Caco-2 (cell line): ENCODE measurements around the gene KIAA1958. TPM values are rescaled to one million over a fixed set of nuclear protein-coding genes. Genes with fewer than 3 reads are reported as not detected.

Experiments
- BruUV-seq: library from RNA; stranded (reverse); fragments of 400-500 nt; replicated peaks from 2 replicates; lab custom pipeline; 2021; lab: Mats Ljungman, UMichigan
- CTCF ChIA-PET: fragments of 300-600 bp; sonication (Branson Sonifier 250); formaldehyde crosslinking; loops from one replicate; lab custom pipeline; 2022; ENCODE audit warnings: antibody characterized with exemption; lab: Charles Lee
- POLR2A ChIA-PET: fragments of 300-600 bp; sonication (Branson Sonifier 250); formaldehyde crosslinking; loops from one replicate; lab custom pipeline; 2022; ENCODE audit warnings: antibody characterized with exemption; lab: Charles Lee
- DNase-seq, 2 experiments: peaks; one replicate each; pipeline versions ENCODE4 v3.0.0 to v3.0.0-alpha.2; 2020 to 2022
- H3K27me3 ChIP-seq: replicated peaks from 2 replicates; pipeline ENCODE4 v1.6.0; 2011; ENCODE audit warnings: low read length; ENCODE audit not compliant: control insufficient read depth, insufficient read depth
- H3K36me3 ChIP-seq: 2 replicates; pipeline ENCODE4 v1.5.1; 2011; ENCODE audit warnings: low read length; ENCODE audit not compliant: control insufficient read depth, insufficient read depth
- H3K4me1 ChIP-seq: fragments of 250-450 bp; sonication (Bioruptor Pico); 2 replicates; pipeline ENCODE4 v1.5.1; 2020; ENCODE audit warnings: mild to moderate bottlenecking
- H3K4me3 ChIP-seq: 2 replicates; pipeline ENCODE4 v1.5.1; 2011; ENCODE audit warnings: low read depth, mild to moderate bottlenecking, control low read depth, low read length
- H3K9me3 ChIP-seq: fragments of 250-450 bp; sonication (Bioruptor Pico); 2 replicates; pipeline ENCODE4 v1.5.1; 2020; ENCODE audit warnings: mild to moderate bottlenecking, moderate library complexity
- H3K27ac Mint-ChIP-seq: one replicate; pipeline ENCODE4 v1.8.0; 2022; ENCODE audit warnings: mixed read lengths; ENCODE audit not compliant: unreplicated experiment
- H3K27me3 Mint-ChIP-seq: one replicate; pipeline ENCODE4 v1.8.0; 2022; ENCODE audit warnings: mixed read lengths; ENCODE audit not compliant: insufficient read depth, unreplicated experiment
- H3K36me3 Mint-ChIP-seq: one replicate; pipeline ENCODE4 v1.8.0; 2022; ENCODE audit warnings: mild to moderate bottlenecking, mixed read lengths; ENCODE audit not compliant: insufficient read depth, unreplicated experiment
- H3K4me1 Mint-ChIP-seq: one replicate; pipeline ENCODE4 v1.8.0; 2022; ENCODE audit warnings: low read depth, mixed read lengths; ENCODE audit not compliant: unreplicated experiment
- H3K4me3 Mint-ChIP-seq: one replicate; pipeline ENCODE4 v1.8.0; 2022; ENCODE audit warnings: mild to moderate bottlenecking, moderate library complexity, mixed read lengths; ENCODE audit not compliant: unreplicated experiment
- H3K9me3 Mint-ChIP-seq: one replicate; pipeline ENCODE4 v1.8.0; 2022; ENCODE audit warnings: mixed read lengths; ENCODE audit not compliant: unreplicated experiment
- intact Hi-C: fragments of 100-400 bp; cut with micrococcal nuclease; formaldehyde crosslinking; loops from one replicate; pipeline ENCODE4 v1.10.0; 2022; ENCODE audit not compliant: unreplicated experiment
- total RNA-seq: library from RNA; stranded (reverse); gene quantifications from 2 replicates; pipeline ENCODE4 v1.2.3, GENCODE V29; 2022
- TF ChIP-seq, protein P1 (sequence below), 2 experiments: fragments of 200-600 bp in 1 of 2; IDR thresholded peaks; 1 replicate in 1 of 2; 2 replicates in 1 of 2; pipeline versions ENCODE4 v1.5.1 to v1.8.0; 2011 to 2022; ENCODE audit warnings: antibody characterized with exemption in 1 of 2, control low read depth in 1 of 2, inconsistent platforms in 1 of 2, low read depth in 1 of 2, low read length in 1 of 2, mild to moderate bottlenecking in 1 of 2, moderate library complexity in 1 of 2; ENCODE audit not compliant: insufficient read depth in 1 of 2, severe bottlenecking in 1 of 2, unreplicated experiment in 1 of 2

KIAA1958 gene
- total RNA-seq, 1 experiment from 2014 or later, result 20.0 TPM

GRCh38 chr9:112520656-112521055, 34.0 kb downstream of the KIAA1958 start:
- H3K36me3 Mint-ChIP-seq, result no peaks in the 10 kb centered on the region
- H3K9me3 Mint-ChIP-seq, result peaks cover 3% of the 10 kb centered on the region
- Histone ChIP-seq H3K27me3 (no peaks in the 10 kb centered on the region), H3K4me3 (no peak overlapping the region), H3K36me3 (no peaks in the 10 kb centered on the region), H3K9me3 (no peaks in the 10 kb centered on the region), H3K4me1 (no peaks in the 10 kb centered on the region)
- BruUV-seq, result no TSS peak
- CTCF ChIA-PET, result no interaction called here
- POLR2A ChIA-PET, result no interaction called here
- TF ChIP-seq, protein P1, sequence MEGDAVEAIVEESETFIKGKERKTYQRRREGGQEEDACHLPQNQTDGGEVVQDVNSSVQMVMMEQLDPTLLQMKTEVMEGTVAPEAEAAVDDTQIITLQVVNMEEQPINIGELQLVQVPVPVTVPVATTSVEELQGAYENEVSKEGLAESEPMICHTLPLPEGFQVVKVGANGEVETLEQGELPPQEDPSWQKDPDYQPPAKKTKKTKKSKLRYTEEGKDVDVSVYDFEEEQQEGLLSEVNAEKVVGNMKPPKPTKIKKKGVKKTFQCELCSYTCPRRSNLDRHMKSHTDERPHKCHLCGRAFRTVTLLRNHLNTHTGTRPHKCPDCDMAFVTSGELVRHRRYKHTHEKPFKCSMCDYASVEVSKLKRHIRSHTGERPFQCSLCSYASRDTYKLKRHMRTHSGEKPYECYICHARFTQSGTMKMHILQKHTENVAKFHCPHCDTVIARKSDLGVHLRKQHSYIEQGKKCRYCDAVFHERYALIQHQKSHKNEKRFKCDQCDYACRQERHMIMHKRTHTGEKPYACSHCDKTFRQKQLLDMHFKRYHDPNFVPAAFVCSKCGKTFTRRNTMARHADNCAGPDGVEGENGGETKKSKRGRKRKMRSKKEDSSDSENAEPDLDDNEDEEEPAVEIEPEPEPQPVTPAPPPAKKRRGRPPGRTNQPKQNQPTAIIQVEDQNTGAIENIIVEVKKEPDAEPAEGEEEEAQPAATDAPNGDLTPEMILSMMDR (IDR thresholded peaks at IDR 0.05; ENCODE audit: insufficient read depth in 1 of 2, low read depth in 1 of 2, low read length in 1 of 2, severe bottlenecking in 1 of 2, unreplicated experiment in 1 of 2), result no peak
- H3K4me1 Mint-ChIP-seq, result no peaks in the 10 kb centered on the region
- no peak overlapping the region for H3K27ac Mint-ChIP-seq
- intact Hi-C loops, result no loop called here
- no peaks in the 10 kb centered on the region for H3K27me3 Mint-ChIP-seq
- no peak overlapping the region for H3K4me3 Mint-ChIP-seq
- DNase-seq, result no peak

- DNase-seq, result no peak
- intact Hi-C loops, result no loop called here
- H3K27me3 Mint-ChIP-seq, result no peaks in the 10 kb centered on the region
- Histone ChIP-seq H3K4me1 (peaks cover 7% of the 10 kb centered on the region), H3K4me3 (no peak overlapping the region), H3K9me3 (no peaks in the 10 kb centered on the region), H3K36me3 (no peaks in the 10 kb centered on the region), H3K27me3 (no peaks in the 10 kb centered on the region)
- peaks cover 15% of the 10 kb centered on the region for H3K4me1 Mint-ChIP-seq
- peaks cover 10% of the 10 kb centered on the region for H3K9me3 Mint-ChIP-seq
- H3K4me3 Mint-ChIP-seq, result no peak overlapping the region
- peaks cover 6% of the 10 kb centered on the region for H3K36me3 Mint-ChIP-seq
- CTCF ChIA-PET, result no interaction called here
- POLR2A ChIA-PET, result no interaction called here
- peak overlapping the region; percentile 6 for H3K27ac Mint-ChIP-seq
- TF ChIP-seq, protein P1 (IDR thresholded peaks at IDR 0.05; ENCODE audit: insufficient read depth in 1 of 2, low read depth in 1 of 2, low read length in 1 of 2, severe bottlenecking in 1 of 2, unreplicated experiment in 1 of 2), result no peak
- BruUV-seq, result no TSS peak
These were observed 40.3 kb downstream of the KIAA1958 start for GRCh38 chr9:112526973-112527372.

DNA sequence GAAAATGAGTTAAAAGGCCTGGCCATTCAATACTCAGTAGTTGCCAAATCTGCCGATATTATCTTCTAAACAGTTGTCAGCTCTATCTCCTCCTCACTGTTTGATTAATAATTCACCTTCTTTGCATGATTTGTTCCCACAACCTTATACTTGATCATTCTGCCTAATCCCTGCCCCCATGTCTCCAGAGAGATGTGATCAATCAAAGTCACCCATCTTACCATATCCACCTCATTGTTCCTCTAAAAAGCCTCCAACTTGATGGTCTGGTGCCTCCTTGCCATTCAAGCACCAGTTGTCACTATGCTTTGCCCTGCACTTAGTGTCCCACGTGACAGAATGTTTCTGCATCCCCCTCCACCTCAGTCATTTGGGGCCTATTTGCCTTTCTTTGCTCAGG, 41.3 kb downstream of the KIAA1958 start:
- DNase-seq, result no peak
- Histone ChIP-seq H3K9me3 (no peaks in the 10 kb centered on the region), H3K27me3 (no peaks in the 10 kb centered on the region), H3K36me3 (no peaks in the 10 kb centered on the region), H3K4me3 (no peak overlapping the region), H3K4me1 (peaks cover 8% of the 10 kb centered on the region)
- Mint-ChIP-seq H3K9me3 (peaks cover 10% of the 10 kb centered on the region), H3K4me3 (no peak overlapping the region), H3K36me3 (peaks cover 6% of the 10 kb centered on the region), H3K27ac (peak overlapping the region; percentile 16), H3K27me3 (no peaks in the 10 kb centered on the region), H3K4me1 (peaks cover 15% of the 10 kb centered on the region)
- intact Hi-C loops, result no loop called here
- CTCF ChIA-PET, result no interaction called here
- BruUV-seq, result no TSS peak
- TF ChIP-seq, protein P1 (IDR thresholded peaks at IDR 0.05; ENCODE audit: insufficient read depth in 1 of 2, low read depth in 1 of 2, low read length in 1 of 2, severe bottlenecking in 1 of 2, unreplicated experiment in 1 of 2), result no peak
- POLR2A ChIA-PET, result no interaction called here
